Mammary epithelial cell (primary cell): ENCODE data around the gene TUBA1C.

Experiments
- CTCF ChIP-seq, 2 donors: IDR thresholded peaks in 1 of 2; conservative IDR thresholded peaks in 1 of 2; 2 replicates each; pipeline ENCODE4 v1.5.1; 2011 to 2012; ENCODE audit warnings: inconsistent platforms in 2 of 2, low read length in 2 of 2, mild to moderate bottlenecking in 2 of 2, control low read depth in 1 of 2, low read depth in 1 of 2; ENCODE audit not compliant: insufficient read depth in 1 of 2; ENCODE audit errors: extremely low read depth in 1 of 2
- EZH2 ChIP-seq: IDR thresholded peaks from 2 replicates; pipeline ENCODE4 v1.6.1; 2012; ENCODE audit warnings: low read length, inconsistent platforms, borderline replicate concordance

GRCh38 chr12:49276304-49277290 is 11.7 kb downstream of the TUBA1C start:
- TF ChIP-seq CTCF (conservative IDR thresholded peaks at IDR 0.05 in 1 of 2, IDR thresholded peaks at IDR 0.05 in 1 of 2; ENCODE audit: extremely low read depth in 1 of 2, insufficient read depth in 1 of 2, low read depth in 1 of 2, low read length in 2 of 2) (no peak), EZH2 (no peak)
